SK-N-SH (cell line): ENCODE data around the gene ETS1. TPM values are rescaled to one million over a fixed set of nuclear protein-coding genes. Genes with fewer than 3 reads are reported as not detected.

ENCODE experiments used
- CTCF ChIA-PET: fragments of 300-600, 350-600 bp; formaldehyde crosslinking; extraction: SDS; loops from one replicate; lab custom pipeline; 2021; lab: Yijun Ruan, JAX
- POLR2A ChIA-PET: fragments of 350-600 bp; sonication (Branson Sonifier 250); formaldehyde crosslinking; extraction: SDS; loops from one replicate; lab custom pipeline; 2020; ENCODE audit warnings: antibody characterized with exemption, inconsistent platforms; lab: Yijun Ruan, JAX
- DNase-seq: peaks from one replicate; pipeline ENCODE4 v3.0.0; 2012
- H2AFZ ChIP-seq: fragments of 200-600 bp; sonication (generic); 2 replicates; pipeline ENCODE4 v1.8.1; 2016; ENCODE audit warnings: antibody characterized with exemption, mild to moderate bottlenecking, low read depth
- H3F3A ChIP-seq: fragments of 200-600 bp; sonication (generic); replicated peaks from 2 replicates; pipeline ENCODE3; 2016; ENCODE audit warnings: antibody characterized with exemption, mild to moderate bottlenecking; ENCODE audit not compliant: insufficient read depth
- H3K27ac ChIP-seq, 2 experiments: fragments of 200-500 bp in 1 of 2; fragments of 200-600 bp in 1 of 2; sonication (Bioruptor generic) in 1 of 2; sonication (generic), shearing (Covaris generic) in 1 of 2; 2 replicates each; pipeline versions ENCODE4 v1.5.1 to v1.6.1; 2014 to 2016; ENCODE audit warnings: low read depth in 2 of 2, inconsistent platforms in 1 of 2, low read length in 1 of 2, mild to moderate bottlenecking in 1 of 2, mixed read lengths in 1 of 2
- H3K27me3 ChIP-seq: fragments of 200-600 bp; sonication (generic), shearing (Covaris generic); 2 replicates; pipeline ENCODE4 v1.6.1; 2016; ENCODE audit warnings: mixed run types; ENCODE audit not compliant: insufficient read depth
- H3K36me3 ChIP-seq, 2 experiments: fragments of 200-500 bp in 1 of 2; fragments of 200-600 bp in 1 of 2; sonication (Bioruptor generic) in 1 of 2; sonication (generic) in 1 of 2; replicated peaks in 1 of 2; 2 replicates each; pipeline versions ENCODE3 to v1.5.1; 2014 to 2016; ENCODE audit warnings: low read length in 1 of 2, mild to moderate bottlenecking in 1 of 2; ENCODE audit not compliant: insufficient read depth in 2 of 2, control insufficient read depth in 1 of 2
- H3K4me1 ChIP-seq, 2 experiments: fragments of 200-500 bp in 1 of 2; fragments of 200-600 bp in 1 of 2; sonication (Bioruptor generic) in 1 of 2; sonication (generic), shearing (Covaris generic) in 1 of 2; 2 replicates each; pipeline versions ENCODE4 v1.5.1 to v1.6.1; 2014 to 2016; ENCODE audit warnings: low read depth in 1 of 2, low read length in 1 of 2, mixed run types in 1 of 2; ENCODE audit not compliant: insufficient read depth in 2 of 2, control insufficient read depth in 1 of 2
- H3K4me2 ChIP-seq: fragments of 200-600 bp; sonication (generic), shearing (Covaris generic); 2 replicates; pipeline ENCODE4 v1.6.1; 2017; ENCODE audit warnings: mixed run types
- H3K4me3 ChIP-seq, 2 experiments: fragments of 200-500 bp in 1 of 2; fragments of 200-600 bp in 1 of 2; sonication (Bioruptor generic) in 1 of 2; sonication (generic), shearing (Covaris generic) in 1 of 2; 2 replicates each; pipeline versions ENCODE4 v1.5.1 to v1.8.1; 2014 to 2016; ENCODE audit warnings: low read depth in 2 of 2, inconsistent platforms in 1 of 2, low read length in 1 of 2, mild to moderate bottlenecking in 1 of 2, mixed read lengths in 1 of 2, moderate library complexity in 1 of 2
- H3K79me2 ChIP-seq: fragments of 200-600 bp; sonication (generic); 2 replicates; pipeline ENCODE4 v1.8.1; 2017; ENCODE audit warnings: mild to moderate bottlenecking; ENCODE audit not compliant: insufficient read depth
- H3K9ac ChIP-seq: fragments of 200-600 bp; sonication (generic); 2 replicates; pipeline ENCODE4 v1.6.1; 2017; ENCODE audit warnings: mixed run types
- H3K9me2 ChIP-seq: fragments of 200-600 bp; sonication (generic); 2 replicates; pipeline ENCODE4 v1.6.1; 2017; ENCODE audit warnings: mixed run types
- H3K9me3 ChIP-seq: fragments of 200-600 bp; sonication (generic); 2 replicates; pipeline ENCODE4 v1.6.1; 2017; ENCODE audit warnings: mixed run types, mild to moderate bottlenecking, moderate library complexity
- H4K20me1 ChIP-seq: fragments of 200-600 bp; sonication (generic); 2 replicates; pipeline ENCODE4 v1.6.1; 2017; ENCODE audit warnings: mild to moderate bottlenecking, mixed run types; ENCODE audit not compliant: insufficient read depth
- CTCF ChIP-seq: fragments of 200-600 bp; sonication (generic); IDR thresholded peaks from 2 replicates; pipeline ENCODE4 v1.6.1; 2017; ENCODE audit warnings: antibody characterized with exemption, mild to moderate bottlenecking, moderate library complexity
- EP300 ChIP-seq, 2 experiments: IDR thresholded peaks; 2 replicates each; pipeline versions ENCODE4 v1.4.0 to v1.6.1; 2012; ENCODE audit warnings: borderline replicate concordance in 1 of 2, low read depth in 1 of 2, low read length in 1 of 2
- EZH2phosphoT487 ChIP-seq: fragments of 200-600 bp; sonication (generic); IDR thresholded peaks from 2 replicates; pipeline ENCODE4 v1.6.1; 2017; ENCODE audit warnings: low read depth, mixed run types, mild to moderate bottlenecking, antibody characterized with exemption, moderate library complexity, borderline replicate concordance
- FOSL2 ChIP-seq: IDR thresholded peaks from 2 replicates; pipeline ENCODE4 v1.4.0; 2012; ENCODE audit warnings: low read depth, mild to moderate bottlenecking, moderate library complexity, borderline replicate concordance
- FOXJ3 ChIP-seq: sonication (generic); formaldehyde crosslinking; IDR thresholded peaks from 2 replicates; pipeline ENCODE4 v1.5.1; 2020; ENCODE audit warnings: mild to moderate bottlenecking, missing genetic modification reagents
- FOXM1 ChIP-seq: IDR thresholded peaks from 2 replicates; pipeline ENCODE4 v1.4.0; 2012; ENCODE audit warnings: low read depth, mild to moderate bottlenecking
- GATA2 ChIP-seq: sonication (generic); formaldehyde crosslinking; IDR thresholded peaks from 2 replicates; pipeline ENCODE4 v1.5.0; 2020; ENCODE audit warnings: mild to moderate bottlenecking, missing genetic modification reagents
- MAX ChIP-seq: IDR thresholded peaks from 2 replicates; pipeline ENCODE4 v1.4.0; 2012; ENCODE audit warnings: low read depth
- NFIC ChIP-seq: IDR thresholded peaks from 2 replicates; pipeline ENCODE4 v1.4.0; 2012; ENCODE audit warnings: borderline replicate concordance
- NRF1 ChIP-seq: IDR thresholded peaks from 2 replicates; pipeline ENCODE4 v1.6.1; 2012; ENCODE audit warnings: low read depth, mild to moderate bottlenecking, low read length
- PBX3 ChIP-seq: IDR thresholded peaks from 2 replicates; pipeline ENCODE4; 2012
- POLR2AphosphoS5 ChIP-seq: IDR thresholded peaks from 2 replicates; pipeline ENCODE4 v1.6.1; 2012; ENCODE audit warnings: low read depth, low read length
- RAD21 ChIP-seq: IDR thresholded peaks from 2 replicates; pipeline ENCODE4 v1.6.1; 2012; ENCODE audit warnings: mild to moderate bottlenecking, low read length
- REST ChIP-seq: IDR thresholded peaks from 2 replicates; pipeline ENCODE4 v1.6.1; 2012; ENCODE audit warnings: mild to moderate bottlenecking, low read depth, low read length, moderate library complexity
- RFX5 ChIP-seq: IDR thresholded peaks from 2 replicates; pipeline ENCODE4 v1.6.1; 2012; ENCODE audit warnings: mild to moderate bottlenecking, improper control_type of control experiment, low read length
- SMC3 ChIP-seq: IDR thresholded peaks from 2 replicates; pipeline ENCODE4 v1.6.1; 2012; ENCODE audit warnings: low read depth, low read length, improper control_type of control experiment
- TAF1 ChIP-seq: IDR thresholded peaks from 2 replicates; pipeline ENCODE4 v1.6.1; 2012; ENCODE audit warnings: low read depth, mild to moderate bottlenecking, low read length, moderate library complexity, borderline replicate concordance
- TCF12 ChIP-seq: IDR thresholded peaks from 2 replicates; pipeline ENCODE4 v1.4.0; 2012
- TEAD4 ChIP-seq: IDR thresholded peaks from 2 replicates; pipeline ENCODE4 v1.4.0; 2012; ENCODE audit warnings: mild to moderate bottlenecking, borderline replicate concordance; ENCODE audit not compliant: insufficient read depth
- ZBTB33 ChIP-seq: IDR thresholded peaks from 2 replicates; pipeline ENCODE4 v1.4.0; 2012; ENCODE audit warnings: low read depth, borderline replicate concordance
- WGBS: methylation state at CpG from one replicate; pipeline ENCODE4 v1.1.6; 2017; ENCODE audit warnings: low lambda C conversion rate; 5-methylcytosine and 5-hydroxymethylcytosine counted together
- polyA plus RNA-seq, 3 experiments: library from polyadenylated mRNA; depleted of rRNA; stranded (reverse); fragments of >200 nt; gene quantifications; 2 replicates each; pipeline ENCODE4 v1.2.3, GENCODE V29; 2012

Gene ETS1
- polyA plus RNA-seq, 1 of the 3 experiments (the other 2 are of a cell fraction): 14.5 TPM

- Histone ChIP-seq H3K27me3 (no peaks in the 10 kb centered on the region), H2AFZ (peak overlapping the region; percentile 30; the same call in 1 of the 2 replicates), H3K9ac (peak overlapping the region; percentile 79), H3K36me3 (no peaks in the 10 kb centered on the region), H3K4me2 (no peak overlapping the region), H3K27ac (peak overlapping the region in 1 of 2 experiments; percentile 97; a peak in 3 of 4 replicates), H3K4me1 (peaks cover 21 to 32% of the 10 kb centered on the region in 2 experiments), H3F3A (peaks cover 26% of the 10 kb centered on the region), H3K9me2 (no peaks in the 10 kb centered on the region), H3K9me3 (no peaks in the 10 kb centered on the region), H3K79me2 (peaks cover 28% of the 10 kb centered on the region), H4K20me1 (peaks cover 21% of the 10 kb centered on the region), H3K4me3 (no peak overlapping the region)
- 57% methylated on average over 4 of the region's 4 CpGs for WGBS
- POLR2A ChIA-PET: interaction anchor here (1.2 kb wide), 1 partner anchor 27 kb away, joined by 4 read pairs; no protein-coding TSS in a partner anchor
- TF ChIP-seq TEAD4 (no peak), GATA2 (CRISPR knock-in tag) (no peak), PBX3 (no peak), ZBTB33 (no peak), REST (no peak), FOSL2 (no peak), POLR2AphosphoS5 (no peak), CTCF (no peak), RFX5 (no peak), MAX (no peak), EP300 (IDR thresholded peaks at IDR 0.05; ENCODE audit: borderline replicate concordance in 1 of 2, low read depth in 1 of 2, low read length in 1 of 2) (peak; percentile 4 to 42; a peak in 2 of 4 replicates), TAF1 (no peak), NFIC (peak; percentile 19; the same call in 1 of the 2 replicates), RAD21 (no peak), FOXJ3 (CRISPR knock-in tag) (no peak), NRF1 (no peak), FOXM1 (no peak), TCF12 (peak; percentile 84), SMC3 (no peak), EZH2phosphoT487 (no peak)
- no peak for DNase-seq
- CTCF ChIA-PET: no interaction called here
Measured at GRCh38 chr11:128524172-128524571, 63.2 kb downstream of the ETS1 start.
